Activated CD8-positive, alpha-beta memory T cell treated with anti-CD3 and anti-CD28 coated beads for 1 hour (primary cell): Measurements from ENCODE around the gene TMEM259.

Source experiments
- DNase-seq, 2 donors: peaks; one replicate each; pipeline ENCODE4 v3.0.0-alpha.2; 2020; ENCODE audit warnings: low read depth in 1 of 2; ENCODE audit errors: extremely low read depth in 1 of 2

TMEM259 gene

DNA sequence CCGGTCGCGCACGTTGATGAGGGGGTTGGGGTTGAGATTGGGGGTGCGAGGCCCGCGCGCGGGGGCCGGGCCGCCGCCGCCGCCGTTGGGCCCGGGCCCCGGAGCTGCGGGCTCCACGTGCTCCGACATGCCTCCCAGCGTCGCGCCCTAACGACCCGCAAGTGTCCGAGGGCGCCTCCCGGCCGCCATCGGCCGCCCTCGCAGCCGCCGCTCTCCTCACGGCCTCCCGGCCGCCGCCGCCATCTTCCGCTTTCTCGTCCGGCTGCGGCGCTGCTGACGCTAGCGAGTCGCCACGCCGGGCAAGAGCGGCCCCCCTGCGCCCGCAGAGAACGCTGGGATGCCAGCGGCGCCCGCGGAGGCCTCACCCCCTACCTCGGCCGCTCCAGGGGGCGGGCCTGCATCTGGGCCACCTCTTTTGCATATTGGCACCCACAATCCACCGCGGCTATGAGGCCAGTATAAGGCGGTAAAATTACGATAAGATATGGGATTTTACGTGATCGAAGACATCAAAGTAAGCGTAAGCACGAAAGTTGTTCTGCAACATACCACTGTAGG is at the start of gene TMEM259:
Gene TMEM259, minus strand, starts transcription at position 256 of the 558 bp plus-strand sequence. Its CDS starts 127 bp downstream, at position 129.
- peak; percentile 96 for DNase-seq

DNA sequence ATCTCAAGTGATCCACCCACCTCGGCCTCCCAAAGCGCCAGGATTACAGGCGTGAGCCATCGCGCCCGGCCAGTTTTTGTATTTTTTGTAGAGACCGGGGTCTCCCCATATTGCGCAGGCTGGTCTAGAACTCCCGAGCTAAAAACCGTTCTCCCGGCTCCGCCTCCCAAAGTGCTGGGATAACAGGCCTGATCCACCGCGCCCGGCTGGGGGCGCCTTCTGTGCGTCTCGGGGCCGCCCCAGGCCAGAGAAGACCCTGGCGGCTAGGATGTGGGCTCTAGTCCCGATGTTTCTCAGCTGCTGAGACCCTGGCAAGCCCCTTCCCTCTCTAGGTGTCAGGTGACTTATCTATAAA is 49.6 kb upstream of the TMEM259 start:
- no peak for DNase-seq

DNA sequence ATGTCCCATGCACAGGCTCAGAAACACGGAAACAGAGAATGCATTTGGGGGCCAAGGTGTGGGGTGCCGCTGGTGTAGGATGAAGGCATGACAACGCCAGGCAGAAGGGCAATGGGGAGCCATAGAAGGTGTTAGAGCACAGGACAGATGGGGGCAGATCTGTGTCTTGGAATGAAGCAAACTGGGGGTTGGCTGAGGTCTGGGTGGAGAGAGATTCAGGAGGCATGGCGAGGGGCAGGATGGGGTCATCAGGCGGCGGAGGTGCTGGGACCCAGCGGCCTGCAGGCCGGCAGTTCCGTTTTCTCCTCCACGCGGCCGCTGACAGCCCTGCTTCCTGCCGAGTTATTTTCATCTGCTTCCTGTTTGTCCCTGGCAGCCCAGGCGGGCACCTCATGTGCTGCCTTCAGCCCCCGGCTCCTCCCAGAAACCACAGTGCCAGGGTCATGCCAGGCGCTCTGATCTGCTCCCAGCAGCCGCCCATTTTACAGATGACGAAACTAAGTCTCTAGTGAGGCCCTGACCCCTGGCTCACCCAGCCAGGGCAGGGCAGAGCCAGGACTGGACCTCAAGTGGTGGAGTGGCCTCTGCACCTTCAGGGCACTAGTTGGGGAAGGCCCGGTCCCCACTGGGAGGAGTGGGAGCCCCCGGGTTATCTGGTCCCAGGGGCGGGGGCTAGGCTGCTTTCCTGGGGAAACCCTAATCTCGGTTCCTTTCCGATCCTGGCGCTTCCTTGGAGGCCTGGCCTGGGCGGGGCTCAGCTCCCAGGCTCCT is 48.3 kb upstream of the TMEM259 start:
- DNase-seq, result peak in 1 of 2 donors; percentile 55

DNA sequence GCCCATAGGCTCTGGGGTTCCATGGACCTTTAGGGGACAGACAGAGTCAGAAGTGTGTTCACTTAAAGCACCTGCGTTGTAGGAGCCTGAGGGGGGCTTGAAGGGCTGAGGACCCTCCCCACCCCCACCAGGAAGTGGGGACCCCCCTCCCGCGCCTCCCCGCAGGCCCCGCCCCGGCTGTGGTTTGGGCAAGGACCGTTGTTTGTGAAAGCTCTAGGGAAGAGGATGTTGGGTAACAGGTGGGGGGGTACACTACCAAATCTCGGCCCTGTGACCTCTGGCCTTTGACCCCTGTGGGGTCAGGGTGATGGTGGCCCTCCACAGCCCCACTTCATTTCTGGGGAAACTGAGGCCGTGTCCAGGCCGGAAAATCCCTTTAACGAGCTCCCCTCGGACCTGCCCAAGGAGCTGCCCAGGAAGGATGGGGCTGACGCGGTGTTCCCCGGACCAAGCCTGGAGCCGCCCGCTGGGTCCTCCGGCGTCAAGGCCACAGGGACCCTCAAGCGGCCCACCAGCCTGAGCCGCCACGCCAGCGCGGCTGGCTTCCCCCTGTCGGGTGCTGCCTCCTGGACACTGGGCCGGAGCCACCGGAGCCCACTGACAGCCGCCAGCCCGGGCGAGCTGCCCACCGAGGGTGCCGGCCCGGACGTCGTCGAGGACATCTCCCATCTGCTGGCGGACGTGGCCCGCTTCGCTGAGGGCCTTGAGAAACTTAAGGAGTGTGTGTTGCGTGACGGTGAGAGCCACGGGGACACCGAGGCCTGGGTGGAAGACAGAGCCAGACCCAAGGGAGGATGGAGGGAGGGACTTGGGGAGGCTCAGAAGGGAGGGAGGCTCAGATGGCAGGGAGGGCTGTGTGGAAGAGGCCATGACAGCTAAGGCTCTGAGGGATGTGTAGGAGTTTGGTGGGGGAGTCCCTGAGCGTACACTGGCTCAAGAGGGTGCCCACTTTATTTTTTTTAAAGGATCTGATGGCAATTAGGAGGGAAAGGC is 47.4 kb upstream of the TMEM259 start:
- DNase-seq, result peak in 1 of 2 donors; percentile 60

DNA sequence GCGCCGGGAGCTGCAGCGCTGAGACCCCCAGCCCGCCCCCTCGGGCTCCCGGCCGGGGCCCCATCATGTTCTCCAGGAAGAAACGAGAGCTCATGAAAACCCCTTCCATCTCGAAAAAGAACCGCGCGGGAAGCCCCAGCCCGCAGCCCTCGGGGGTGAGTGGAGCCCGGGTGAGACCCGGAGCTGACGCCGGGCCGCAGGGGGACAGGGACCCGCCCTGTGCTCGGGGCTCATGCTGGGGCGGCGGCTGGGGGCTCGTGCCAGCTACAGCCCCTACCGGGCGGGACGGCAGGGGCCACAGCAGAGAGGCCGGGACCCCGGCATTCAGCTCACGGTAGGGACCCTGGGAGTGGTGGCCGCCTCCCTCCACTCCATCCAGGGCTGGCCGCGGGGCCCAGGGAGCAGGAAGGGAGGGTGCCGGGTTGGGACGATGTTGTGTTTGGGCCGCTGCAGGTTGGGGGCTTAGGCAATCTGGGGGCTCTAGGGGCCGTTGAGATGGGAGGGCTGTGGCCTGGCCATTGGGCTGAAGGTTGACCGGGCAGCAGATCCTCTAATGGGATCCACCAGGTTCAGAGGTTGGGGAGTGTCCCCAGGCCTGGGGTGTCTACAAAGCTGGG is 46.5 kb upstream of the TMEM259 start:
- peak in 1 of 2 donors; percentile 45 for DNase-seq

DNA sequence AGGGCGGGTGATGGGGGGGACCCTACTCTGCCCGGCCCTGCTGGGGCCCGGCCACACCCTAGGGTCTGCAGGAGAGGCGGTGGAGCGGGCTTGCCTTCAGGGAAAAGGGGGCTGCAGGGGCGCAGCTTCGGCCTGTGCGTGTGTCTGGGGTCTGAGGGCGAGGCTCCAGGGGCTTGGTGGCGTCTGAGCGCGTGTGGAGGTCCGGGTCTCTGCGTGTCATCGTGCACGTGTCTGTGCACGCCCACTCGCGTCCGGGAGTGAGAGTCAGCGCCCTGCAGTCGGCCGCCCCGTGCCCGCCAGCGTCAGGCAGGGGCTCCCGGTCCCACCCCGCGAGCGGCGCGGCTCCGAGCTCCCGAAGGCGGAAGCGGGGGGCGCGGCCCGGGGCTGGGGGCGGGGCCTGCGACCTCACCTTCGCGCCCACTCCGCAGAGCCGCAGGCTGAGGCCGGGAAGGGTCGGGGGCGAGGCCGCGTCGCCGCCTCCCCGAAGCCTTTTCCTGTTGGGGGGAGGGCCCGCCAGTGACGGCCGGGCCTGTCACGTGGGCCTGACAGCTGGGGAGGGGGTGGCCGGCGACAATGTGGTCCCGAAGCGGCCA is 45.9 kb upstream of the TMEM259 start, which contains the start of gene ARHGAP45:
Gene ARHGAP45, plus strand, starts transcription at position 420 of the 593 bp plus-strand sequence. CDS start 239 bp downstream, outside the sequence.
- DNase-seq, result peak; percentile 57 to 74

DNA sequence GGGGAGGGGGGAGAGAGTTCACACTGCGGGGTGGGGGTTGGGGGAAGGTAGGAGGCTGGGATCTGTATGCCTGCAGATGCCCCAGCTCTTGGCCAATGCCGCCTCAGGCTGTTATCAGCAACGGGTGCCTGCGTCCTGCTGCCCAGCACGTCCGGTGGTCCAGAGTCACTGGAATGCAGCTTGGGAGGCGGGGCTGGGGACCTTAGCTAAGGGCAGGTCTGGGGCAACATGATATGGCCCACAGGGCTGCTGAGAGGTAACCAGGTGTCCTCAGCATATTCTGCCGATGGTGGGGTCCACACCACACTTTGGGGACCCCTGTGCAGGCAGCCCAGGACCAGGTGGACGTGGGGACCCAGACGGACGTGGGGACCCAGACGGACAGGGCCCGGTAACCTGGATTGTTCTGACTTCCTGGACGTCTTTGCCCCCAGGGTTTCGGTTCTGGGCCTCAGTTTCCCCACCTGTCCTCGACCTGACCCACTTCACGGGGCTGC is 45.4 kb upstream of the TMEM259 start:
- DNase-seq, result no peak

DNA sequence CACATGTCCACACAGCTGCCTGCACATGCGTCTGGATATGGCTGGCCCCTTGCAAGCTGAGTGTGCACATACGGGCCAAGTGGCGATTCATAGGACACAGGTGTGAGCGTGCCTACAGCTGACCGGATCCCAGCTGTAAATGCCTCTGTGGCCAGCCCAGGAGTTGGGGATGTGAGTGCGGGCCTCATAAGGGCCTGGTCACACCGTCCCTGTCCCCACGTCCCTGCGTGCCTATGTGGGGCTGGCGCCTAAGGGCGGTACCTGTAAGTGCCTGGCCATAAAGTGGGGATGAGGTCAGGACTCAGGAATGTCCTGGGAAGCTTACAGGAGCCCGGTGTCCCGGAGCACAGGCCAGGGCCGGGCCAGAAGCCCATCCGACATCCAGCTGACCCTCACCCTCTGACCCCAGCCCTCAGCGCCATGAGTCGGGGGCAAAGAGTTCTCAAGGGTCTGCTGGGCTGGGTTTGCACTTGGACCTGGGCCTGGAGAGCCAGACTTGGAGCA is 44.7 kb upstream of the TMEM259 start:
- DNase-seq, result no peak

DNA sequence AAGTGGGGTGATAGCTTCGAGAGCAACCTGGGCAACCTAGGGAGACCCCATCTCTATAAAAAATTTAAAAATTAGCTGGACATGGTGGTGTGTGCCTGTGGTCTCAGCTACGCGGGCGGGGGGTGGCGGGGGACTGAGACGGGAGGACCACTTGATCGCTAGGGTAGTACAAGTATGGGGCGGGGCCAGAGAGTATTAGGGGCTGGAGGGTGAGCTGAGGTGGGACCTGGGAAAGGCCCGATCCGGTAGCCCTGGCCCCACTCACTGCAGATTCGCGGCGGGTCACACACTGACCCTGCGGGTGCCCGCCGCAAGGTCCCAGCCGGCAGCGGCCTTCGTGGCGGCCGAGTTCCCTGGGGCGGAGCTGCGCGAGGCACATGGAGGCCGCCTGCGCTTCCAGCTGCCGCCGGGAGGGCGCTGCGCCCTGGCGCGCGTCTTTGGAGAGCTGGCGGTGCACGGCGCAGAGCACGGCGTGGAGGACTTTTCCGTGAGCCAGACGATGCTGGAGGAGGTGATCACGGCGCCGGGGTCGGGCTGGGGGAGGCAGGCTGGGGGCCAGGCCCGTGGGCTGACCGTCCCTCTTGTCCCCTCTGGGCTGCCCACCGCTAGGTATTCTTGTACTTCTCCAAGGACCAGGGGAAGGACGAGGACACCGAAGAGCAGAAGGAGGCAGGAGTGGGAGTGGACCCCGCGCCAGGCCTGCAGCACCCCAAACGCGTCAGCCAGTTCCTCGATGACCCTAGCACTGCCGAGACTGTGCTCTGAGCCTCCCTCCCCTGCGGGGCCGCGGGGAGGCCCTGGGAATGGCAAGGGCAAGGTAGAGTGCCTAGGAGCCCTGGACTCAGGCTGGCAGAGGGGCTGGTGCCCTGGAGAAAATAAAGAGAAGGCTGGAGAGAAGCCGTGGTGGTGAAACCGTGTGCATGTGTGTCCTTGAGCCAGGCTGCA is 44.0 kb upstream of the TMEM259 start:
- peak in 1 of 2 donors; percentile 64 for DNase-seq

DNA sequence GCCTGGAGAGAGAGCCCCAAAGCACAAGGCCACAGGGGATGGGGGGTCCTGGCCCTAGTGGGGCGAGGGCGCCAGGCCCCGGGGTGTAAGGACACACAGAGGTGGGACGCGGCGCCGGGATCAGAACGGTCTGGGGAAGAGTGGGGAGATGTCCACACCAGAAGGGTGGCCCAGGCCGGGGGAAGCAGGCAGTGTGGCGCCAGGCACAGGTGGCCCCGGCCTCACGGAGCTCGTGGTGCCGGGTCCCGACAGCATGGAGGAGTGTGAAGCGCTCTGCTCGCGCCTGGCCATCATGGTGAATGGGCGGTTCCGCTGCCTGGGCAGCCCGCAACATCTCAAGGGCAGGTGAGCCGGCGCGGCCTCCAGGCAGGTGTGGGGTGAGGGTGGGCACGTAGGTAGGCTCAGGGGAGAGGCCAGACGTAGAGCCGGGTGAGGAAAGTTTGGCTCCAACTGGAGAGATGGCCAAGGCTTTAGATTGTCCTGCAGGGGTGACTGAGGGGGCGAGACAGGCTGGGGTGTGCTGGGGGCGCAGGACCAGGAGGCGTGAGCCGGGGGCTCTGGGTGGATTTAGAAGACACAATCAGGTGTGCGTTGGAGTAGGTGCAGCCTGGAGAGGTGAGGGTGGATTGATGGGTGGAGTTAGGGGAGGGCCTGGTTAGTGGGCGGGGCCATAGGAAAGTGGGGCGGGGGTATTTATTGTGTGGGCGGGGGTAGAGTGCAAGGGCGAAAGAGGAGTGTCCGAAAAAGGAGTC is 43.2 kb upstream of the TMEM259 start:
- no peak for DNase-seq

DNA sequence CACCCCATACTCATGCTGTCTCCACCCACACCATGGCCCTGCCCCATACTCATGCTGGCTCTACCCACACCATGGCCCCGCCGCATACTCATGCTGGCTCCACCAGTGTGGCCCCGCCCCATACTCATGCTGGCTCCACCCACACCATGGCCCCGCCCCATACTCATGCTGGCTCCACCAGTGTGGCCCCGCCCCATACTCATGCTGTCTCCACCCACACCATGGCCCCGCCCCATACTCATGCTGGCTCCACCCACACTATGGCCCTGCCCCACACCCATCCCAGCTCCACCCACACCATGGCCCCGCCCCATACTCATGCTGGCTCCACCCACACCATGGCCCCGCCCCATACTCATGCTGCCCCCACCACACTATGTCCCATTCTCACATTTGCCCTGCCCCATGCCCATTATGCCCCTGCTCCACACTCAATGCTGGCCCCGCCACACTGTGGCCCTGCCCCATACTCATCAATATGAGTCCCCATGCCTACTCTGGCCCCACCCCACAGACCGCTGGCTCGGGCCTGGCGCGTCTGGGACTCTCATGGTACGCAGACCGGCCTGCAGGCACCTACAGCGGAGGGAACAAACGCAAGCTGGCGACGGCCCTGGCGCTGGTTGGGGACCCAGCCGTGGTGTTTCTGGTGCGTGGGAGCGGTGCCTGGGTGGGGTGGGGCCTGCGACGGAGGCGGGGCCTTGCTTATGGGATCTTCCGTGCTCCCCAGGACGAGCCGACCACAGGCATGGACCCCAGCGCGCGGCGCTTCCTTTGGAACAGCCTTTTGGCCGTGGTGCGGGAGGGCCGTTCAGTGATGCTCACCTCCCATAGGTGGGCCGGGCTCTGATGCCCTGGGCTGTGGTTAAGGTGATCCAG is 42.3 kb upstream of the TMEM259 start:
- no peak for DNase-seq

DNA sequence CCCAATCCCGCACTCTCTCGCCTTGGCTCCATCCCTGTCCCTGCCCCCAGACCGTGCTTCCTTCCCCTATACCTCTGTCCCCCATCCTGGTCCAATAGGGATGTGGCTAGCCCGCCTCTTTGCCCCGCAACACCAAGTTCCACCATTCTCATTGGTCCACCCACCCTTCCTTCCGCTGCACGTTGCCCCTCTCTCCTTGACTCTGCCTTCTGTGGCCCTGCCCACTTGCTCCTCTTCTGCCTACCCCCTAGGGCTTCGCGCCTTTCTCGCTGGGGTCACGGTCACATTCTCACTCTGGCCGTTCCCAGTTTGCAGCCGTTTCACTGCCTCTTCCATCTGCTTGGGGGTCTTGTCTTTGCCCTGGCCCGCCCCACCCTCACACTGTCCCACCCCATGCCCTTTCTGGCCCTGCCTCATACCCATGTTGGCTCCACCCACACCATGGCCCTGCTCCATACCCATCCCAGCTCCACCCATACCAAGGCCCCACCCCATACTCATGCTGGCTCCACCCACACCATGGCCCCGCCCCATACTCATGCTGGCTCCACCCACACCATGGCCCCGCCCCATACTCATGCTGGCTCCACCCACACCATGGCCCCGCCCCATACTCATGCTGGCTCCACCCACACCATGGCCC is 41.6 kb upstream of the TMEM259 start:
- DNase-seq, result no peak

DNA sequence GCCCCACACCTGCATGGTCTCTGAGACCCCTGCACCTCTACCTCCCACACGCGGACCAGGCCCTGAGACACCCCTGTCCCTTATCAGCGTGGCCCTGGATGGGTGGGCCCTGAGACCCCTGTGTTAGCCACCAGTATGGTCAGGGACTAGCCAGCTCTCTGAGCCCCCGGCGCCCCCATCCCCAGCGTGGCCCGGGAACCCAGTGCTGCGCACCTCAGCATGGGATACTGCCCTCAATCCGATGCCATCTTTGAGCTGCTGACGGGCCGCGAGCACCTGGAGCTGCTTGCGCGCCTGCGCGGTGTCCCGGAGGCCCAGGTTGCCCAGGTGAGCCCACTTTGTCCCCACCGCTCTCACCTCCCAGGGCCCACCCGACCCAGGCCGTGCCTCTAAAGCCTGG is 41.1 kb upstream of the TMEM259 start:
- DNase-seq, result no peak

DNA sequence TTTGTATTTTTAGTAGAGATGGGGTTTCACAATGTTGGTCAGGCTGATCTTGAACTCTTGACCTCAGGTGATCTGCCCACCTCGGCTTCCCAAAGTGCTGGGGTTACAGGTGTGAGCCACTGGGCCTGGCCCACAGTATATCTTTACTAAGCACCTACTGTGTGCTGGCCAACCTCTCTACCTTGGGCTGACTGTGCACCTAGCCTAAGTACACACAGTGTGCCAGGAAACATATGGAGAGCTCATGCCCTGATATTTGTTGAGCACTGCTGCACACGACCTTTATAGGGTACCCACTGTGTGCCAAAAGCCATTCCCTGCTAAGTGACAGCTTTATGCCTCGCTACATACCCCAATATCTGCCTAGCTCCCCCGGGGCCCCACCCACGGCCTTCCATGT is 39.8 kb upstream of the TMEM259 start:
- DNase-seq, result no peak

DNA sequence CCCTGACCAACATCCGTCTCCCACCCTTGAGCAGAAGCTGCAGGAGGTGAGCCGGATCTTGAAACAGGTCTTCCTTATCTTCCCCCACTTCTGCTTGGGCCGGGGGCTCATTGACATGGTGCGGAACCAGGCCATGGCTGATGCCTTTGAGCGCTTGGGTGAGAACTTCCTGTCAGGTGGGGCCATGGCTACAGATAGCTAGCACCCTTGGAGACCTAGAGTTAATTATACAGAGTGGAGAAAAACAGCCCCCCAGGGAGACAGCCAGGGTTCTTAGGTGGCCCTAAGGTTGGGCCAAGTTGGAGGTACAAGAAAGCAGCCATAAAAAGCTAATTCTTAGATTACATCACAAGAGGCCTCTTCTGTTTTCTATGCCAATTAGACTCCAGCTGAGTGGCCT is 37.2 kb upstream of the TMEM259 start:
- DNase-seq, result no peak

DNA sequence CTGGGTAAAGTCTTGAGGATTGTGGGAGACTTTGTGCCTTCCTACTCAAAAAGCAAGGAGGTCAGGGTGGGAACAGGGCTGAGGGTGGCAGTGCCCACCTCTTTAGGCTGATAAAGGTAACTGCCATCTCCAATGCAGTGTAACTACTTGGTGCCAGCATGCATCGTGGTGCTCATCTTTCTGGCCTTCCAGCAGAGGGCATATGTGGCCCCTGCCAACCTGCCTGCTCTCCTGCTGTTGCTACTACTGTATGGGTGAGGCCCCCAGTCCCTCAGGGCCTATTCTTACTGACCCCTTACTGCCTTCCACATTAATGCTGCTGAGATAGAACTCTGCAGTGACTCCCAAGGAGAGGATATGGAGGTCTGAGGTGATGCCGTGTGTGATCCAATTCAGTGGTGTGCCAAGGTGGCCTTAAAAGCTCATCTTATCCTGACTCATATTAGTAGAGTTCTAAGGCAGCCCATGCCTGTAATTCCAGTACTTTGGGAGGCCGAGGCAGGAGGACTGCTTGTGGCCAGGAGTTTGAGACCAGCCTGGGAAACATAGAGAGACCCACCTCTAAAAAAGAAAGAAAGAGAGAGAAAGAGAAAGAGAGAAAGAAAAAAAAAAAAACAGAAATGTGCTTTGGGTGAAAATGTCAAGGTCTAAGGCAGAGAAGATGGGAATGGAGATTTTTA is 36.4 kb upstream of the TMEM259 start:
- DNase-seq, result no peak
